ENCODE measurements around the gene GPSM1.
"Not testable (repeated sequence)": the region's sequence is repeated elsewhere in the genome, so short reads cannot be mapped to it uniquely, and the experiment has no call there.

Gene GPSM1

DNA sequence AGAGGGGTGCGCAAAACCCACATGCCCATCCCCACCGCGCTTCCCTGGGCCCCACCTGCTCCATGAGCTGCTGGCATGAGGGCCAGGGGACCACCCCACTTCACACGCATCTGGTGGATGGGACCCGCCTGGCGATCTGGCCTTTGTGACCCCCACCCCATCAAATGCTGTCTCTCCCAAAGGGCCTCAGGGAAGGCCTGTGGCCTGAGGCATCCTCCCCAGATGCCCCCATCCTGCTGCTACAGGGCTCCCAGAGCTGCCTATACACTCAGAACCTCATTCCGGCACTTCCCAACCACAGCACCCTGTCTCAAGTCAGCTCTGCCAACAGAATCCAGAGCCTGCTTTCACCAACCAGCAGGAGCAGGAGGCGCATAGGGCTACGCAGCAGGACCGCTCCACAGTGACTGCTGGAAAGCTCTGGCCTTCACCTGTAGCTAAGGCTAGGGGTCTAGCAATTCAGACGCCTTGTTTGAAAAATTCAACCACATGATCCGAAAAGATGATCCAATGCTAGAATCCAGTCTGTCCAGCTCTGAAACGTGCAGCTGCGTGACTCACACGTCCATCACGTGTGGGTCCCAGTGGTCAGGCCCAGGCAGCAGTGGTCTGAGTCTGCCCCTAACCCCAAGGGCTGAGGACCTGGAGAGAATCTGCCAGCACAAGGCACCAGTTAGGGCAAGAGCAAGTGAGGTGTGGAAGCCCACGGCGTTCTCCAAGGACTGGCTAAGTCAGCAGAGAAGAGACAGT is 74.0 kb downstream of the GPSM1 start:
- no peak for DNase-seq

DNA sequence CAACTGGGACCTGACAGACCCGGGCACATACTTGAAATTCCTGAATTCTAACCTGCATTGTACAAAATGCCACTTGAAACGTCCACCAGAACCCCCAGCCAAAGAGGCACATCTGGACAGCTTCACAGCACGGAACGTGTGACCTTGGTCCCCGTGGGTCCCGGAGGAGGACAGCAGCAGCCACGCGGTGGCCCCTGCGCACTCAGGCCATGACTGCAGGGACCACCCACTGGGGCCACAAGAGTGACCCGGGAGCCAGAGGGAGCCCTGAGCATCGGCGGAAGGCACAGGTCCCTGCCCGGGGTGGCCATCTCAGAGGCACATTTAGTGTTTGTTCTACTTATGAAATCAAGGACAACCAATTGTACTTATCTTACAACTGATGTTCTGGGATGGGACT is 74.7 kb downstream of the GPSM1 start:
- no peak for DNase-seq

DNA sequence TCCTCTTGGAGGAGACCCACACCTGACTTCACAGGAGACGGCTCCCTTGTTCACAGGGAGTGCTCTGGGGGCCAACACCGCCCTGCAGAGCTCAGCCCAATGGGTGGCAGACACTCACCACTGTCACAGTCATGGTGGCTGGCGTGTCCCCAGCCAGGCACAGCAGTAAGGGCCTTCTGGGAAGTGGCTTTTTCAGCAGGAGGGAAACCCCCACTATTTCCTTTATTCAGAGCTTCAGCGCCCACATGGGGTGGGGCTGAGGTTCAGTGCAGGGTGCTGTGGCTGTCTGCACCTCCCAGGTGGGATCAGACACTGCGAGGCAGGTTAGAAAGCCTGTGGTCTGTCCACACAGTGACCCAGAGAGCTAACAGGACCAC is 76.2 kb downstream of the GPSM1 start:
- DNase-seq = peak; percentile 82

DNA sequence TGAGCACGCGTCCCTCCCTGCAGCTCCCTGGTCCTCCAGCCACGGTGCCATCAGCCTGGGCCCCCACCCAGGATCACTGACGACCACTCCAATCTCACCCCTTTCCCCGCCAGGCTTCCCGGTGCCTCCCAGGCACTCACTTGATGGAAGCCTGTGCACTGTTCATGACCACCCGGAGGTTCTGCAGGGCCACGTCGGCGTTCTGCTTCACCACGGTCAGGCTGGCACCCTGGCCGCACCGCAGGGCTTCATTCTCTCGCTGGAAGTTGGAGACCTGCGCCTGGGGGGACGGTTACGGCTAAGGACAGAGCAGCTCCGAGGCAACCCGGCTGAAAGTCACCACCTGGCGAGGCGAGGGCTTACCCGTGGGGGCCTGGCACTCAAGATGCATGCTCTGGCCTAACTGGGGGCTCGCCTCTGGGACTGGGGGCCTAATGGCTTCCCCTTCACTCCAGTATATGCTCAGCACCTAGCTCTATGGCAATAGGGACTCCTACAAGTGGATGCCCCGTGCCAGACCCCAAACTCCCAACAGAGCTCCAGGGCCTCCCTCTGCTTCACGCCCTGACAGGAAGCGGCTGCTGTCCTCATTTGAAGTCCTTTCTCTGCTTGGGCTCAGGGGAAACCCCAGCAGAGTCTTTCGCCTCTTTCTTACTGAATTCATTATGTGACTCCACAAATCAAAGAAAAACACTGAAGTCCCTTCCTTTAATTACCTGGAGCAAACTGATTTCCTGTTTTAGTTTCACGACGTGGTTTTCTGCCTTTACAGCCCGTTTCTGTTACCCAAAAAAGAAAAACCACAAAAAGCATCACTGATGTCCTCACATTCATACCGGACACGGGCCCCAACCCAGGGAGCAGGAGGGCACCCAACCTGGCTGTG is 76.8 kb downstream of the GPSM1 start:
- DNase-seq = peak; percentile 49

DNA sequence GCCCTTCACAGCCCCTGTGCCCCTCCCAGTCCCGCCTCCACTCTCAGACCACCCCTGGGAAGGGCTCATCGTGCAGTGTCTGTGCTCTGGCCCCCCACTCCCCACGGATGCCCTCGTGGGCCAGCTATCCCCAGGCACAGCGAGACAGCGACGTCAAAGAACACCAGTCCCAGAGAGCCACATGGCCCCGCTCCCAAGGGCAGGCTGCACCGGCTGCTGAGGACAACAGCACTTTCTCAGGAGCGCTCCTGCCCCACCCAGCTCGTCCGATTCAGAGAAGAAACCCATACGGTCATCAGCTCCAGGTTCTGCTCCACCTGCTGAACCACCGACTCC is 77.4 kb downstream of the GPSM1 start:
- peak; percentile 16 for DNase-seq

DNA sequence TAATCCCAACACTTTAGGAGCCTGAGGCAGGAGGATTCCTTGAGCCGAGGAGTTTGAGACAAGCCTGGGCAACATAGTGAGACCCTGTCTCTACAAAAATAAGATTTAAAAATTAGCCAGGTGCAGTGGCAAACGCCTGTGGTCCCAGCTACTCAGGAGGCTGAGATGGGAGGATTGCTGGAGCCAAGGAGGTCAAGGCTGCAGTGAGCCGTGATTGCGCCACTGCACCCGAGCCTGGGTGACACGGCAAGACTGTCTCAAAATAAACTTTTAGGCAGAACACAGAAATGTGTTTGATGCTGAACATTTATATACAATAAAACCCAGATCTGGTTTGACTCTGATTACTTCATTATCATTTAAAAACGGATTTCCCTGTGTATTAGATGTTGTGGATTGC is 78.1 kb downstream of the GPSM1 start:
- no peak for DNase-seq

DNA sequence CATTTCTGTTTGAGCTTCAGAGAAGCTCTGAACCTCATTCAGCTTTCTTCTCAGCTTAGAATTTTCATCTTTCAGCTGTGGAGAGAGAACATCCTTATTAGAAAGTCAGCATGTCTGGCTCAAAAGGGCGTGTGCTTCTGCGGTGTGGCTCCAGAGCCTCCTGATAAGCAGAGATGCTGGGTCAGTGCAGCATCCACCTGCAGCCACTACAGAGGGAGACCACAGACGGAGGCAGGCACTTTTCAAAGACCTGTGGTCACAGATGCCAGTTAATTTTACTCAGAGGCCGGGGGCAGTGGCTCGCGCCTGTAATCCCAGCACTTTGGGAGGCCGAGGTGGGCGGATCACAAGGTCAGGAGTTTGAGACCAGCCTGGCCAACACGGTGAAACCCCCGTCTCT is 78.6 kb downstream of the GPSM1 start:
- not testable (repeated sequence) for DNase-seq

DNA sequence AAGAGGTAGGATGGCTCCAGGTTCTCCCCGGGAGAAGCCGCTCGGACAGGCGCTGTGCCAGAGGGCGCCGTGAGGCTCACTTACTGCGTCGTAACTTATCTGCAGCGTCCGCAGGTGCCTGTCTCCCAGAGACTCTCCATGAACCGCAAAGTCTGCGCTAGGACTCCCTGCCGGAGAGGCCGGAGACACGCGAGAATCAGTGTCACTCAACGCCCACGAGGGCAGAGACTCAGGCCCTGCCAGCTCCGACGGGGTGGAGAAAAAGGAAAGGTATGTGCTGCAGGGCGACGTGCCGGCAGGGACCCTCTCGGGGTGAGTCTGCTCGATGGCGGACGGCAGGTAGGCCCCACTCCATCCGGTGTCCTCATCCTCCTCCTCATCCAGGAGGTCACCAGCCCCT is 79.7 kb downstream of the GPSM1 start:
- not testable (repeated sequence) for DNase-seq

DNA sequence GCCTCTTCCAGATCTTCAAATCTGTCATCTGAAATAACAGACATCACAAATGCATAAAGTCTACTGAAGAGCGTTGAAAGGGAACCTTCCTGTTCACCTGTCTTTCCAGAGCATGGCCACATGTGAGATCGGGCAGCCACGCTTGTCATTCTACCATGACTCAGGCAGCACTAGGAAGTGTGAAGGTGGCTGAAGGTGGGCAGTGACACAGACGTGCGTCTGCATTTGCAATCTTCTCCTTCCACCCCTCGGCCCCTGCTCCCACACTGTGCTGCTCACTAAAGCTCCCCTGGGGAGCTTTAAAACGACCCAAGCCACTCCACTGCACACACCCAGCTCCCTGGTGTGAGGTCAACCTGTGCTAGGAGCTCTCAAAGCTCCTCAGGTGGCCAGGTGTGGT is 80.6 kb downstream of the GPSM1 start:
- DNase-seq = no peak
